Colonic mucosa (tissue), 4 donors: Measurements from ENCODE around the gene TEX28. TPM values are rescaled to one million over a fixed set of nuclear protein-coding genes. Genes with fewer than 3 reads are reported as not detected.

ENCODE experiments used
- DNase-seq: peaks from one replicate; pipeline ENCODE4 v3.0.0-alpha.2; 2020
- H3K27ac ChIP-seq: fragments of 200-600 bp; one replicate; pipeline ENCODE4 v1.8.0; 2021
- H3K27me3 ChIP-seq: fragments of 200-600 bp; one replicate; pipeline ENCODE4 v1.8.0; 2021
- H3K36me3 ChIP-seq: fragments of 200-600 bp; one replicate; pipeline ENCODE4 v1.8.0; 2021
- H3K4me1 ChIP-seq: fragments of 200-600 bp; one replicate; pipeline ENCODE4 v1.8.0; 2021; ENCODE audit warnings: mild to moderate bottlenecking
- H3K4me3 ChIP-seq: fragments of 200-600 bp; one replicate; pipeline ENCODE4 v1.8.0; 2021
- H3K9ac ChIP-seq, 2 donors: one replicate each; pipeline ENCODE4 v1.7.0; 2013; ENCODE audit warnings: control low read depth in 2 of 2, low read depth in 2 of 2, low read length in 2 of 2
- H3K9me3 ChIP-seq: fragments of 200-600 bp; one replicate; pipeline ENCODE4 v1.8.0; 2021
- intact Hi-C: fragments of 100-400 bp; cut with DNase I; formaldehyde crosslinking; loops from one replicate; pipeline ENCODE4 v1.14.1; 2022
- total RNA-seq, 2 donors: library from RNA; stranded (reverse); fragmentation: NEBNext Ultra II Directional in 1 of 2; extraction: Animal tissue kit (Norgen Biotek cat#: 25700) in 1 of 2; gene quantifications; one replicate each; pipeline ENCODE4 v1.2.1, GENCODE V29; 2021
- TF ChIP-seq, protein P1 (sequence below): fragments of 200-600 bp; IDR thresholded peaks from one replicate; pipeline ENCODE4 v1.8.0; 2022; ENCODE audit warnings: antibody characterized with exemption, mild to moderate bottlenecking
- donor health status: healthy.
- donor health status: DM: no; HTN: no; CAD: no.
- donor health status: DM: no; HTN: no; CAD: no.

Gene TEX28
- total RNA-seq, 2 donors from 2014 or later: not detected

DNA sequence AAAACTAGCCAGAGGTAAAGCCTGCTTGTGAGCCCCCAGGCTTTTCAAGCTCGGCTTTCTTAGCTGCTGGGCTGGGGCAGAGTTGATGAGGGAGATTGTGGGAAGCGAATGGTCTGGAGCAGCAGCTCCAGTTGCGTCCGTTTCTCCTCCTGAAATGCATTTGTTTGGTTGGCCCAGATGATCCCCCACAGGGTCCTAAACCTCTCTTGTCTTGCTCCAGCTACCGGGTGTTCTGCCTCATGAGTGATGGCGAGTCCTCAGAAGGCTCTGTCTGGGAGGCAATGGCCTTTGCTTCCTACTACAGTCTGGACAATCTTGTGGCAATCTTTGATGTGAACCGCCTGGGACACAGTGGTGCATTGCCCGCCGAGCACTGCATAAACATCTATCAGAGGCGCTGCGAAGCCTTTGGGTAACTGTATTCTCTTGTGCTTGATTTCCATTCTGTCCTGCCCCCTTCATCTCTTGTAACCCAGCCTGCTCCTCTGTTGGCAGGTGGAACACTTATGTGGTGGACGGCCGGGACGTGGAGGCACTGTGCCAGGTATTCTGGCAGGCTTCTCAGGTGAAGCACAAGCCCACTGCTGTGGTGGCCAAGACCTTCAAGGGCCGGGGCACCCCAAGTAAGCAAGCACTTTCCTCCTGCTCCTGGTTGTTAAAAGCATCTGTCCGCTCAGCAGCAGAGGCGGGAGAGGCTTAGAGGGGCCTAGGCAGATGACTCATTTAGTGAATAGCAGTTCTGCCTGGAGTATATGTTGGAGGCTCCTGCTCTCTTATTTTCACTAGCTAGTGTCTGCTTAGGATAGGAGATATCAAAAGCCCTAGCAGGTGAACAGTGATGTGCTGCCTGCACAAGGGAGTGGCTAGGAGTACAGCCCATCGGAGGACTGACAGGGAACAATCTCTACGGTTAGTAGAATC, 16.0 kb upstream of the TEX28 start:
- no peaks in the 10 kb centered on the region for H3K27me3 ChIP-seq
- no peak for DNase-seq
- TF ChIP-seq, protein P1, sequence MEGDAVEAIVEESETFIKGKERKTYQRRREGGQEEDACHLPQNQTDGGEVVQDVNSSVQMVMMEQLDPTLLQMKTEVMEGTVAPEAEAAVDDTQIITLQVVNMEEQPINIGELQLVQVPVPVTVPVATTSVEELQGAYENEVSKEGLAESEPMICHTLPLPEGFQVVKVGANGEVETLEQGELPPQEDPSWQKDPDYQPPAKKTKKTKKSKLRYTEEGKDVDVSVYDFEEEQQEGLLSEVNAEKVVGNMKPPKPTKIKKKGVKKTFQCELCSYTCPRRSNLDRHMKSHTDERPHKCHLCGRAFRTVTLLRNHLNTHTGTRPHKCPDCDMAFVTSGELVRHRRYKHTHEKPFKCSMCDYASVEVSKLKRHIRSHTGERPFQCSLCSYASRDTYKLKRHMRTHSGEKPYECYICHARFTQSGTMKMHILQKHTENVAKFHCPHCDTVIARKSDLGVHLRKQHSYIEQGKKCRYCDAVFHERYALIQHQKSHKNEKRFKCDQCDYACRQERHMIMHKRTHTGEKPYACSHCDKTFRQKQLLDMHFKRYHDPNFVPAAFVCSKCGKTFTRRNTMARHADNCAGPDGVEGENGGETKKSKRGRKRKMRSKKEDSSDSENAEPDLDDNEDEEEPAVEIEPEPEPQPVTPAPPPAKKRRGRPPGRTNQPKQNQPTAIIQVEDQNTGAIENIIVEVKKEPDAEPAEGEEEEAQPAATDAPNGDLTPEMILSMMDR: no peak

DNA sequence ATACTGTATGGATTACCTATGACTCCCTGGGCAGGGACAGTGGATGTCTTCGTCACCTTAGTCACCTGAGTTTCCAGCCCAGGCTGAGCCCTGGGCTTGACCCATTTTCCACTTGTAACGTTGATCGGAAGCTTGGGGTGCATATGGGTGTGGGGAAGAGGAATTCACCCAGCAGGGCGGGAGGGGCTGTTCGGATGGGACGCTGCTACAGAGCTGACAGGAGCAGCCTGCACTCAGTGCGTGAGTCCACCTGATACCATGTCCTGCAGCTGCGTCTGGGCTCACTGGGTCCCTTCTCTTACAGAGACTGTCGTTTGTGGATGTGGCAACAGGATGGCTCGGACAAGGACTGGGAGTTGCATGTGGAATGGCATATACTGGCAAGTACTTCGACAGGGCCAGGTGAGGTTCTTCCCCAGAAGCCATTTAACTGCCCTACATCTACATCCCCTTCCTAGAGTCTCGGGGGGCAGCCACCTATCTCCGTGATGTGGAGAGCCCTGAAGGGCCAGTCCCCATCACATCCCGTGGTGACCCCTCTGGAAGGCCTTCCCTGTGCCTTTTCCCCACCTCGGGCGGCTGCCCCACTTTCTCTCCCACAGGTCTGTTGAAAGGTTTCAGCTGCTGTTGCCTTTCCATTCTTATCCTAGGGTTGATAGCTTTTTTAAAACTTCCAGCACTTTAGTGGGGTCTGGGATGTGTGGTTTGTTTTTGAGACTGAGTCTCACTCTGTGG, 14.3 kb upstream of the TEX28 start:
- no peaks in the 10 kb centered on the region for H3K36me3 ChIP-seq
- H3K4me3 ChIP-seq: no peak overlapping the region
- TF ChIP-seq, protein P1: no peak
- no peaks in the 10 kb centered on the region for H3K4me1 ChIP-seq
- no peak overlapping the region for H3K9ac ChIP-seq
- intact Hi-C loops: no loop called here
- no peaks in the 10 kb centered on the region for H3K9me3 ChIP-seq
- no peak overlapping the region for H3K27ac ChIP-seq
- no peaks in the 10 kb centered on the region for H3K27me3 ChIP-seq
- no peak for DNase-seq

More for the DNA sequence above, 16.0 kb upstream of the TEX28 start:
- no peak overlapping the region for H3K27ac ChIP-seq
- no peaks in the 10 kb centered on the region for H3K4me1 ChIP-seq
- no peaks in the 10 kb centered on the region for H3K36me3 ChIP-seq
- H3K4me3 ChIP-seq: no peak overlapping the region
- H3K9me3 ChIP-seq: no peaks in the 10 kb centered on the region
- intact Hi-C loops: no loop called here
- H3K9ac ChIP-seq: no peak overlapping the region

DNA sequence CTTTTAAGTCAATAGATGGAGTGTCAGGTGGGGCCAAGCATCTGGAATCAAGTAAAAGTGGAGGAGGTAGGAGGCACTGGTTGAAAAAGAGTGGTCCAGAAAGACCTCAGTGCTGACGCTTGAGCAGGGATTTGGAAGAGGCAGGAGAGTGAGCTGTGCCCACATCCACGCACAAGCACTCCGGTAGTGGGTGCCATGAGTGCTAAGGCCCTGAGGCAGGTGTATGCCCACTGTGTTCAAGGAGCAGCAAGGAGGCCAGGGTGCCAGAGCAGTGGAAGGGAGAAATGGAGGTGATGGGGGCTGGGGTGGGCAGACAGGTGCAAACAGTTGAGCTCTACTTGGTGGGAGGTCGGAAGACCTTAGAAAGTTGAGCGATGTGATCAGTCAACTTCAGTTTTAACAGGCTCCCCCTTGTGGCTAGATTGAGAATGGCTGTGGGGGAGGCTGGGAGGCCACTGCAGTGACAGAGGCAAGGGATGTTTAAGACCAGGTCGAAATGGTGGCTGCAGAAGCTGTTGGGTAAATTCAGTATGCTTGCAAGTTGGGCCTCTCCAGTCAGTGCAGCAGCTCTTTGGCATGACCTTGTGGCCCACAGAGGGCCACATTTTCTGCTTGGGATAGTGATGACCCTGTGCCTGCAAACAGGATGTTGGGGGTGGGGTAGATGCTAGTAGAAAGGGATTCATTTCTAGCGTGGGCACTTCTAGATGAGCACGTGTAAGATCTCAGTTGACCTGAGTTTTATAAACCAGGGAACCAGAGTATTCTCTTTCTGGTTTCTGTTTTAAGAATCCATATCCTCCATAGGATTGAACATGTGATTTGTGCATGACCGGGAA, 13.4 kb upstream of the TEX28 start:
- Histone ChIP-seq H3K4me3 (no peak overlapping the region), H3K27ac (no peak overlapping the region), H3K36me3 (no peaks in the 10 kb centered on the region), H3K4me1 (no peaks in the 10 kb centered on the region), H3K27me3 (no peaks in the 10 kb centered on the region), H3K9me3 (no peaks in the 10 kb centered on the region), H3K9ac (no peak overlapping the region)
- TF ChIP-seq, protein P1: peak; percentile 89
- peak; percentile 75 for DNase-seq
- intact Hi-C loops: no loop called here

DNA sequence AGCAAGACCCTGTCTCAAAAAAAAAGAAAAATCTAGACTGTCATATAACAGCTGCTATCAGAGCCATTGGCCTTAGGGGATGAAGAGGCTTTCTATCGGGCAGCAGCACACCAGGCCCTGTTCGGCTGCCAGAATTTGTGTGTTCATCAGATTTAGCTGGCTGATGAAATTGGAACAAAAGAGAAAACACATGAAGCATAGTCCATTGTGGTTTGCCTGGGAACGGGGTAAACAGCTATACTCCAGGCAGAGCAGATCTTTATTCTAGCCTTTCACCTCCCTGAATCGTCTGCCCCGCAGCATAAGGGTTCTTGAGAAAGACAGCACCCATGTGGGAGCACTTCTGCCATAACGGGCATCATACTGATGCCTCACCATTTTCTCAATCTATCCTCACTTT, 12.3 kb upstream of the TEX28 start:
- TF ChIP-seq, protein P1: no peak
- Histone ChIP-seq H3K9me3 (no peaks in the 10 kb centered on the region), H3K4me3 (no peak overlapping the region), H3K27ac (no peak overlapping the region), H3K4me1 (no peaks in the 10 kb centered on the region), H3K27me3 (no peaks in the 10 kb centered on the region), H3K9ac (no peak overlapping the region), H3K36me3 (no peaks in the 10 kb centered on the region)
- DNase-seq: no peak
- intact Hi-C loops: no loop called here
